ENCODE data around the gene ZNF331.

The ZNF331 gene

DNA sequence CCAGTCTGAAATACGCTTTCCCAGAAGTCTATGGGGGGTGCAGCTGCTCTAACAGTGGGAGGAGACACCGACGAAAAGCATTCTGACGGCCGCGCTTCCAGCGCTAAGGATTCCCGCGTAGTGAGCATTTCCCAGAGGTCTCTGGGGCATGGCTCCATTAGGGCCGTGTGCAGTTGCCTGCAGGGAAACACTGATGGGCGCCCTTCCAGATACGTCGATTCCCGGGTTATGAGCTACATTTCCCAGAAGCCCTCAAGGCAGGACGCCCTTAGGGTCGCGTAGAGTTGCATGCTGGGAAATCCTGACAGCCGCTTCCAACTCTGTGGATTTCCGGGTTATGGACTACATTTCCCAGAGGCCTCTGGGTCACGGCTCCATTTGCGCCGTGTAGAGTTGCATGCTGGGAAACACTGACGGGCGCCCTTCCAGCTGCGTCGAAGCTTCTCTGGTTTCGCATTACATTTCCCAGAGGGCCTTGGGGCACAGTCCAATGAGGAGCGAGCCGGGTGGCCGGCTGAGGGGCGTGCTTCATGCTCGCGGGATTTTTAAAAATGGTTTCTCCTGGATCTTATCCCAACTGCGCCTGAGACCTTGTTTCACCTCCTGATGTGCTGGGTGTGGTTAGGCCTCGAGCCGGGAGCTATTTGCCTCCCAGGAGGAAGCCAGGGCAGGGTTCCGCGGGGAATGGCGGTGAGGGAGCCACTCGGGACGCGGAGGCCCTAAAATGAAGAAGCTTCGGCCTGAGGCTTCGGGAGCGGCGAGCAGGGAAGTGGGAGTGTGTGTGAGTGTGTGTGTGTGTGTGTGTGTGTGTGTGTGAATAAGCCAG is 17.2 kb upstream of the ZNF331 start:
- peak; percentile 79 to 81 for DNase-seq (ENCODE audit: low read depth in 2 of 2)

DNA sequence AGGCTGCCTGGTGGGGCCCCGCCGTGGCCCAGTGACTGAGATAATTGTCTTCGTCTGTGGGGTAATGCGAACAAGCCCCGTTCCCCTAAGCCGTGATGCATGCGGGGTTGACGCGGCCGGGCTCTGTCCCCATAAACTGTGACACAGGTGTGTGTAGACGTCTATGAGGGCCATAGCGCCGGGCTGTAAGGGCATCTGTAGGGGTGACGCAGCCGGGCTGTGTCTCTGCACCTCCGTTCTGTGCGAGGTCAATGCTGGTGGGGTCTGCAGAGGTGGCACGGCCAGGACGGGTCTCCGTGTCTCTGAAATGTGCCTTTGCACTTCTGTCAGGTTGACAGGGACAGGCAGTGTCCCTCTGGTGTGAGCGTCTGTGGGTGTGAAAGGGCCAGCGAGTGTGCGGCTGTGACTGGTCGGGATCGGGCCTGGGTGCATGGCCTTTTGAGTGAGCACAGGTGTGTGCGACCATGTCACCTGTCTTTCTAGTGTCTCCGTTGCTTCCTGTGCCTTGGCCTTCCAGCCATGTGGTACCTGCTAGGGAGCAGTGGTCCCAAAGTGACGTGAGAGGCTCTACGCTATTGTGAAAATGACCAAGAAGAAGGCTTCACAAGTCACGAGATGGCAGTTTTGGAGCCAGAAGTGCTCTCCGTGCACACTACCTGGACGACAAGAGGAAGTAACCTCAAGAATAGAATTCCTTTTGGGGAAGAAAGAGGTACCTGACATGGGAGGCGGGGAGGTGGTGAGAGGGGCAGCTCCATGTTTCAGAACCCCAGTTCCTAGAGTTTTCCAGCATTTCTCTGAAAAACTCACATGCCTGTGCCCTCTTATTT is 16.4 kb upstream of the ZNF331 start:
- DNase-seq (ENCODE audit: low read depth in 2 of 2) = no peak

DNA sequence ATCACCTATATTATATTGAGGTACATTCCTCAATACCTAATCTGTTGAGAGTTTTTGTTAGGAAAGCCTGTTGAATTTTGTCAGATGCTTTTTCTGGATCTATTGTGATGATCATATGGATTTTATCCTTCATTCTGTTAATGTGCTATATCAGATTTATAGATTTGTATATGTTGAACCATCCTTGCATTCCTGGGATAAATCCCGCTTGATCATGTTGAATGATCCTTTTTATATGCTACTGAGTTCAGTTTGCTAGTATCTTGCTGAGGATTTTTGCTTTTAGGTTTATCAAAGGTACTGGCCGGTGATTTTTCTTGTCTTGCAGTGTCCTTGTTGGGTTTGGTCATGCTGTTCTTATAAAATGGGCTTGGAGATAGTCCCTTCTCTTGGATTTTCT is 12.0 kb upstream of the ZNF331 start:
- DNase-seq (ENCODE audit: low read depth in 2 of 2) = no peak

DNA sequence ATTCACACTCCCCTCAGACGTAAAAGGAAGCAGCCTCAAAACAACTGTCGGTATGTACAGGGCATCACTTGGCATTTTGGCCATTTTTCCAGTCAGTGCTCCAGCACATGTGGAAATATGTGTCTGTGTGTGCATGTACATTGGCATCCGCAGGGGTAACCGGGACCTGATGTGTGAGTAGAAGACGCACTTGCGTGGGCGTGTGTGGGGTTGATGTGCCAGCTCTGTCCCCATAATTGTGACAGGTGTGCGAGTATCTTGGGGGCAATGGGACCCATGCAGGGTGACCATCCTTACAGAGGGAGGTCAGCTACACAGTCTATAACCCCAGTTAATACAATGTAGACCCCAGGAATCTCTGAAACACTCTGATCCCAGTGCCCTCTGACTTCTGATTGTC is 7.3 kb upstream of the ZNF331 start:
- DNase-seq (ENCODE audit: low read depth in 2 of 2) = no peak

DNA sequence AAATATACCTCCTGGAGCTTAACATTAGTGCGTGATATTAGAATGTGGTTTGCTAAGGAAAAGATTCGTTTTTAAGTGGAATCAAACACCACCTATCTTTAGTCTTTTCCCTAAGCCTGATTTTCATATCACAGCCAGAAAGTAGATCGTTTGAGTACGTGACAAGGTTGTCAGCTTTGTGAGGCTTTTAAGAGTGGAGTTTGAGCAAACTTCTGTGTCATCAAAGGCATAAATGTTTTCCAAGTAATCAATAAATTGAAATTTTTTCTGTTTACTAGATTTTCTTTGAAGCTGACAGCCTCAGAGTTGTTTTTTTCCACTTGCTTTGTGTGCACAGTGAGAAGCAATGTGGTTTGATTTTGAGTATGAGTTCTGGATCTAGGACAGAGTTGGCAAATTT is 6.5 kb upstream of the ZNF331 start:
- DNase-seq (ENCODE audit: low read depth in 2 of 2) = no peak

DNA sequence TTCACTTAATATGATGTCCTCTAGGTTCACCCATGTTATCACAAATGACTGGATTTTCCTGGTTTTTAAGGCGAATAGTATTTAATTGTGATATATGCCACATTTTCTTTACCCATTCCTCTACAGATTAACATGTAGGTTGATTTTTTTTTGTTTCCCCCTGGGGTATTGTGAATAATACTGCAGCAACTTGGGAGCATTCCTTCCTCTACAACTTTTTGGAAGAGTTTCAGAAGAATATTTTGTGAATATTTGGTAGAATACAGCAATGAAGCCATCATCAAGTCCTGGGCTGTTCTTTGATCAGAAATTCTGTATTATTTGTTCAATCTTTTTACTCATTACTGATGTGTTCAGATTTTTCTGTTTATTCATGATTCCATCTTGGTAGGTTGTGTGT is 5.6 kb upstream of the ZNF331 start:
- DNase-seq (ENCODE audit: low read depth in 2 of 2) = no peak

DNA sequence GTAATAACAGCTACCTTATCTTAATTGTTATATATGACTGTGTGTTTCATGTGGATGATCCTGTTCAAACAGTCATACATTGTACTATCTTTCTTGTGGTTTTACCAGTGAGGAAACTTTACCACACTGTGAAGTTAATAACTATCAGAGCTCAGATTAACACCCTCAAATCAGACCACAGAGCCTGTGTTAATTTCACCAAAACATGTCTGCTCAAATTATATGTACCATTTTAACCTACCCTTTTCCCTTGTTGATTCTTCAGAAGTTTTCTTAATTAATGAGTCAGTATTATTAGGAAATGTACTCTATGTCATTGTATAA is 1.8 kb upstream of the ZNF331 start:
- DNase-seq (ENCODE audit: low read depth in 2 of 2) = no peak

DNA sequence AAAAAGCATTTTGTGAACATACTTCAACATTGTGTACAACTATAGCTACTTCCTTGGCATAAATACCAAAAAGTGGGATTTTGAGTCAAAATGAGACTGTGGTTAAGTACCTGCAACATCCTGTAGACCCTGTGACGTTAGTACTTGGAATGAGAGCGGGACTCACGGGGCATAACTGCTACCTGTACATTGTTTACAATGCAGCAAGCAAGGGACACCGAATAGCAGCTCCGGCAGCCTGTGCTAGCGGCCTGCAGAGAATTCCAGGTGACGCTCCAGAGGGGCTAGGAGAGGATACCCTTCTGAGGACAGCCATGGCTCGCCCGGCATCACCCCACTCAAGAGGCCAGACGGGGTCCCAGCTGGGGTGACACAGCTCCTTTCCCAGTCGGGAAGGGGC is 824 bp upstream of the ZNF331 start:
- DNase-seq (ENCODE audit: low read depth in 2 of 2) = no peak

DNA sequence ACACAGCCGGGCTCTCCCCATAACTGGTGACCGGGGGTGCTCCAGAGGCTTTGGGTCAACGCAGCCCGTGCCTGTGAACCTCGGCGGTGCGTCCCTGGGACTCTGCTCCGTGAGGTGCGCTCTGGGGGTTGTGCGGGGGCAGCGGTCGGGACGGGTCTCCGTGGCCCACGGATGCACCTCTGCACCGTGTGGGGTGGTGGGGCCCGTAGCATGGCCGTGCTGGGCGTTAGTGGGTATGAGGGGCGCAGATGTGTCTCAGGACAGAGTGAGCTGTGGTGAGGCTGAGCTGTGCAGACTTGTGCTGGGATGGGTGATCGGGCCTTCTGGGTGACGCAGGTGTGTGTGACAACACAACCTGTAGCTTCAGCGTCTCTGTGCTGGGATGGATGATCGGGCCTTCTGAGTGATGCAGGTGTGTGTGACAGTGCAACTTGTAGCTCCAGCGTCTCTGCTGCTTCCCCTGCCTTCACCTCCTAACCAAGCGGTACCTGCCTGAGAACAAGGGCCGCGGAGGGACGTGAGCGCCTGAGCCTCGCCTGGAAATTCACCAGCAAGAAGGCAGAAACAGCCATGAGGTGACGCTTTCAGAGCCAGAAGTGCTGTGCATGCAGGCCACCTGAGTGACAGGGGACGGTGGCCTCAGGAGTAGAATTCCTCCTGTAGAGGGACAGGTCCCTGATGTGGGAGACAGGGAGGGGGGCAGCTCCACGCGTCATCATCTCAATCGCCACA is 599 bp downstream of the ZNF331 start:
- no peak for DNase-seq (ENCODE audit: low read depth in 2 of 2)

DNA sequence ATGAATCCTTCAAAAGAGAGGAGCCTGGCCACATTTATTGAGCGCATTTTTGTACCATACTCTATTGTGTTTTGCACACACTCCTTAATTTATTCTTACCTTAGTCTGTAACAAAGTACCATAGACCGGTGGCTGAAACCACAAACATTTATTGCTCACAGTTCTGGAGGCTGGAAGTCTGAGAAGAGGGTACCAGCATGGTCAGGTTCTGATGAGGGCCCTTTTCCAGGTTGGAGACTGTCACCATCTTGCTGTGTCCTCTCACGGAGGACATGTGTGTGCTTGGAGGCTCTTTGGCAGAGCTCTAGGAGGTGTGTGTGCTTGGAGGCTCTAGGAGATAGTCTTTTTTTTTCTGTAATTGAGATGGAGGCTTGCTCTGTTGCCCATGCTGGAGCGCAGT is 2.1 kb downstream of the ZNF331 start:
- DNase-seq (ENCODE audit: low read depth in 2 of 2) = no peak

DNA sequence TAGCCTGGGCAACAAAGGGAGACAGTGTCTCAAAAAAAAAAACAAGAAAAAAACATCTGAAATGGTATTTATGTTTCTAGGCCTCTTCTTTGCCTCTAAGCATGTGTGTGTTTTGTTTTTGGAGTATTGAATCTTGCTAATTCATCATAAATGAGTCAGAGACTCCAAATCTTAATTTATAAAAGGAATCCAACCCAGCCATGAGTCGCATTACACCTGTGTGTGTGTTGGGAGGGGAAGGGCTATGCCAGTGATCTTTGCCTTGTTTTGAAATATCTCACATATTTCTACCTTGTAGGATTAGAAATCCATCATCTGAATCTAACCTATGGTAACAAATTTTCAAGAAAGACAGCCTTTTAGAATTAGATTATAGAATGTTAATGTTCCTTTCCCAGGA is 4.0 kb downstream of the ZNF331 start:
- no peak for DNase-seq (ENCODE audit: low read depth in 2 of 2)

DNA sequence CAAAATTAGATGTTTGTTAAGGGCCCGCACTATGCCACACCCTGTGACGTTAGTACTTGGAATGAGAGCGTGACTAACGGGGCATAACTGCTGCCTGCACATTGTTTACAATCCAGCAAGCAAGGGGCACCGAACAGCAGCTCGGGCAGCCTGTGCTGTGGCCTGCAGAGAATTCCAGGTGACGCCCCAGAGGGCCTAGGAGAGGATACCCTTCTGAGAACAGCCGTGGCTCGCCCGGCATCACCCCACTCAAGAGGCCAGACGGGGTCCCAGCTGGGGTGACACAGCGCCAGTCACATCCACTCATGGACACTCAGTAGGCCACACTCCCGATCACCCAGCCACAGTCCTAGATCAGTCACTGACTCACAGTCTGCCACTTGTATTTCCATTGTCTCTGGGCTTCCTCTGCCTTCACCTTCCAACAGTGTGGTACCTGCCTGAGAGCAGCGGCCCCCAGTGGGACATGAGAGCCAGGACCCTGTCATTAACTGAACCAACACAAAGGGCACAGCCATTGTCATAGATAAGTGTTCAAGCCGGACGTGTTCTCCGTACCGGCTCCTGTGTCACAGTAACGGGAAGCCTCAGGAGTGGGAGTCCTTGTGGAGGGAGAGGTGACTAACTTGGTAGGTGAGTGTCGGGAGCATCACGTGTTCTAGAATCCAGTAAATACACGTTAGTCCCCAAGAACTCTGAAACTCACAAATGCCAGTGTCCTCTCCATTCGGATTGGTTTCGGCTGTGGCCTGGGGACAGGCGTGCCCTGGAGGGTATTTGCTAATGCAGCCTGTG is 7.5 kb downstream of the ZNF331 start:
- no peak for DNase-seq (ENCODE audit: low read depth in 2 of 2)

DNA sequence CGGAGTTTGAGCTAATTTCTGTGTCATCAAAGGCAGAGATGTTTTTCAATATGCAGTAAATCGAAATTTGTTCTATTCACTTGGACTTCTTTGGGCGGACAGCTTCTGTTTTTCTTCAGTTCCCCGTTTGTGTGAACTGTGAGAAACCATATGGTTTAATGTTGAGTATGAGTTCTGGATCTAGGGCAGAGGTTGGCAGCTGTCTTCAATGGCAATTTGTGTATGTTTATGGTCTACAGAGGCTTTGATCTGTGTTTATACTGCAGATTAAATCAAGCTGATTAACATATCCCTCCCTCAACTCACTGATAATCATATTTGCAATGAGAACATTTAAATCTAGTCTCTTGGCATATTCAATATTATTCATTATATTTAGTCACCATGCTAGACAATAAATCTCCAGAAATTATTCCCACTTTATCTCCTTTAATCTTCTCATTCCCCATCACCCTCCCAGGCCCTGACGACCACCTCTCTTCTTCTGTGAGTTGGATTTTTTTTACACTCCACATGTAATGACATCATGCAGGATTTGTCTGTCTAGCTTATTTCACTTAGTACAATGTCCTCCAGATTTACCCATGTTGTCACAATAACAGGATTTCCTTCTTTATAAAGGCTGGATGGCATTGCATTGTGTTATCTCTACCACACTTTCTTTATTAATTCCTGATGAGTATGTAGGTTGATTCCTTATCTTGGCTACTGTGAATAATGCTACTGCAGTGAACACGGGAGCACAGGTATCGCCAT is 9.0 kb downstream of the ZNF331 start:
- DNase-seq (ENCODE audit: low read depth in 2 of 2) = no peak

DNA sequence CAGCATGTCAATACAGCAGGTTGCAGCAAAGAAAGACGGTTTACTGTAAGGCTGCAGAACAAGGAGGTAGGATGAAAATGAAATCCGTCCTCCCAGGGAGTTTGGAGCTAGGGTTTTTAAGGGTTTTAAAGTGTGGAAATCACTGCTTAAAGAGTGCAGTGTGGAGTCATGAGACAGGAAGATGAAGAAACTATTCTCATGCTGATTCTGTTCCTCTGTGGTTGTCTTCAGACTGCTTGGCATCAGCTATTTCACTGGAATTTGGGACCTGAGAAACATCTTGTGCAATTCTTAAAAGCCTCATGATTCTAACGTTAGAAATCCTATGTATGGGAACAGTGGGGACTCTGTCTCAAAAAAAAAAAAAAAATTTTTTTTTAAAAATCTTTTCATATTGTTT is 11.4 kb downstream of the ZNF331 start:
- DNase-seq (ENCODE audit: low read depth in 2 of 2) = no peak

DNA sequence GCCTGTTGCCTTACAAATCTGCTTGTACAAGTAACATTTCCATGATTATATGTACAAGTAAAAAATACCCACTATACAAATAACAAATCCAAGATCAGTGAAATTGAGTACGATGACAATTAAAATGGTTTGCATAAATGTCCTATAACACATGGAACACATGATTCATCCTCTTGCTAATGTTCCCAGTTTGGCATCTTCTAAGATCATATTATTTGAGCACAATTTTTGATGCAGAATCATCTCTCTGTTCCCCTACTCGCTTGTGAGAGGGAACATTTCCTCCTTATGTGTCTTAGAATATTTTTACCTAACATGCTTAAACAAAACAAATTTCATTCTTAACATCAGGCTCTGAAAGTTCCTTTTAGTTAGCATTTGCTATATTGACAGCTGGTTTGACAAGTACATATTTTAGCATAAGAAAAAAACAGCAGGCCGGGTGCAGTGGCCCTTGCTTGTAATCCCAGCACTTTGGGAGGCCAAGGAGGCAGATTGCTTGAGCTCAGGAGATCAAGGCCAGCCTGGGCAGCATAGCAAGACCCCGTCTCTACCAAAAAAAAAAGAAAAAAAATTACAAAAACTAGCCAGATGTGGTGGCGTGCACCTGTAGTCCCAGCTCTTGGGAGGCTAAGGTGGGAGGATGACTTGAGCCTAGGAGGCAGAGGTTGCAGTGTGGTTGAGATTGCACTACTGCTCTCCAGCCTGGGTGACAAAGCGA is 14.2 kb downstream of the ZNF331 start:
- no peak for DNase-seq (ENCODE audit: low read depth in 2 of 2)

DNA sequence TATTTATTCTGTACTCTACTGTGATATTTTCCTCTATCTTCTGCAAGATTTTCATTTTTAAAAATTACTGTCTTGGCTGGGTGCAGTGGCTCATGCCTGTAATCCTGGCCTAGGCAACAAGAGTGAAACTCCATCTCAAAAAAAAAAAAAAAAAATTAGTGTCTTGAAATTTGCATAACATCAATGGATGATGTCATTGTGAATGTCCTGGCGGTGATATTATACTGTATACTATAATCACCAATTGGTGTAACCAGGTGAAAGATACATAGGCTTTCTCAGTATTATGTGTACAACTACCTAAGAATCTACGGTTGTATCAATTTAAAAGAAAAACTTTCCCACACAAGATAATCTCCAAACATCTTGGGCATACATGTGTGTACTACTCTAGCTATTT is 15.2 kb downstream of the ZNF331 start:
- no peak for DNase-seq (ENCODE audit: low read depth in 2 of 2)

DNA sequence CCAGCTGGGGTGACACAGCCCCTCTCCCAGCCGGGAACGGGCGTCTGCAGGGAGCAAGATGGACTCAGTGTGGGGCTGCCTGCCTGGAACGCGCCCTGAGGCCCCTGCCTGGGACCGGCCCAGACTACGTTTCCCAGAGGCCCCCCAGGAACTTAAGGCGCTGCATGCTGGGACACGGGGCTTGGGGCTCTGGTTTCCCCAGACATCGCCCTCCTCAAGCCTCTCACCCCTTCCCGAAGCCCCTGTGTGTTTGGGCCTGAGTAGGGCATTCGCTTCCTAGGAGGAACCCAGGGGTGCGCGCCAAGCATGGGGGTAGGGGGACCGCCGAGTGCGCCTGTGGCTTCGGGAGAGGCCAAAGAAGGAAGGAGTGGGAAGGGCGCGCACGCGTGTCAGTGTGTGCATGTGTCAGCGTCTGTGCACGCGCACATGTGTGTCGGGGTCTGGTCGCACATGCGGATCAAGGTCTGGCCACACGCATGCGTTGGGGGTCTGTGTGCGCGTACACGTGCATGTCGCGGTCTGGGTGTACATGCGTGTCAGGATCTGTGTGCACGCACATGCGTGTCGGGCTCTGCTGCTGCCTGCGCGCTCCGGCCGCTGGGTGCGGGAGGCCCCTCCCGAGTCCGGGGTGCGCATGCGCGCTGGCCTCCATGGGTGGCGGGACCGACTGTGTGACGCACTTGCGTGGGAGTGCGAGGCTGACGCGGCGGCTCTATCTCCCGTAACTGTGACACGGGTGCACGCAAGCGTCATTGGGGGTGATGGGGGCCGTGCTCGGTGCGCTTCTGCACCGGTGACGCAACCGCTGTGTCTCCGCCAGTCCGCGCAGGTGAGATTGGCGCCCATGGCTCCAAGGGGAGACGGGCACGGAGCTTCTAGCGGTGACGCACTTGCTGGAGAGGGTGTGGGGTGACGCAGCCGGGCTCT is 16.2 kb downstream of the ZNF331 start:
- DNase-seq (ENCODE audit: low read depth in 2 of 2) = peak; percentile 83 to 87

DNA sequence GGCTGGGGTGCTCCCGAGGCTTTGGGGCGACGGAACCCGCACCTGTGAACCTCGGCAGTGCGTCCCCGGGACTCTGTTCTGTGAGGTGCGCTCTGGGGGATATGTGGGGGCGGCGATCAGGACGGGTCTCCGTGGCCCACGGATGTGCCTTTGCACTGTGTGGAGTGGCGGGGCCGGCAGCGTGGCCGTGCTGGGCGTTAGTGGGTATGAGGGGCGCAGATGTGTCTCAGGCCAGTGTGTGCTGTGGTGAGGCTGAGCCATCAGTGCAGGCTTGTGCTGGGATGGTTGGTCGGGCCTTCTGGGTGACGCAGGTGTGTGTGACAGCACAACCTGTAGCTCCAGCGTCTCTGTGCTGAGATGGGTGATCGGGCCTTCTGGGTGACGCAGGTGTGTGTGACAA is 16.9 kb downstream of the ZNF331 start:
- no peak for DNase-seq (ENCODE audit: low read depth in 2 of 2)

DNA sequence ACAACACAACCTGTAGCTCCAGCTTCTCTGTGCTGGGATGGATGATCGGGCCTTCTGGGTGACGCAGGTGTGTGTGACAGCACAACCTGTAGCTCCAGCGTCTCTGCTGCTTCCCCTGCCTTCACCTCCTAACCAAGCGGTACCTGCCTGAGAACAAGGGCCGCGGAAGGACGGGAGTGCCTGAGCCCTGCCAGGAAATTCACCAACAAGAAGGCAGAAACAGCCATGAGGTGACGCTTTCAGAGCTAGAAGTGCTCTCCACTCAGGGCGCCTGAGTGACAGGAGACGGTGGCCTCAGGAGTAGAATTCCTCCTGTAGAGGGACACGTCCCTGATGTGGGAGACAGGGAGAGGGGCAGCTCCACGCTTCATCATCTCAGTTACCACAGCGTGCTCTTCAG is 17.4 kb downstream of the ZNF331 start:
- DNase-seq (ENCODE audit: low read depth in 2 of 2) = no peak

All from activated CD8-positive, alpha-beta memory T cell treated with anti-CD3 and anti-CD28 coated beads for 4 hours (primary cell).